ENCODE data around the gene TLR5. TPM values are rescaled to one million over a fixed set of nuclear protein-coding genes. Genes with fewer than 3 reads are reported as not detected.

Gene TLR5
- polyA plus RNA-seq, 1 of the 3 experiments (the other 2 are of a cell fraction): not detected

- no peak for DNase-seq
- H4K20me1 ChIP-seq (ENCODE audit: insufficient read depth): no peaks in the 10 kb centered on the region
- CTCF ChIA-PET: interaction anchor here (0.9 to 5.5 kb wide), 3 partner anchors 9 to 311 kb away, joined by 3 to 34 read pairs (median 6); partner anchors contain the start of gene TLR5
- H3F3A ChIP-seq (replicated peaks; ENCODE audit: insufficient read depth): no peaks in the 10 kb centered on the region
- no peak overlapping the region for H2AFZ ChIP-seq (ENCODE audit: low read depth)
- no peaks in the 10 kb centered on the region for H3K36me3 ChIP-seq (replicated peaks in 1 of 2; ENCODE audit: control insufficient read depth in 1 of 2, insufficient read depth in 2 of 2, low read length in 1 of 2)
- no peak overlapping the region for H3K4me2 ChIP-seq
- no peak overlapping the region for H3K9ac ChIP-seq
- TF ChIP-seq FOXM1 (IDR thresholded peaks at IDR 0.05; ENCODE audit: low read depth) (no peak), USF1 (IDR thresholded peaks at IDR 0.05; ENCODE audit: borderline replicate concordance, low read depth) (no peak), GATA2 (CRISPR knock-in tag; IDR thresholded peaks at IDR 0.05) (no peak), POLR2AphosphoS5 (IDR thresholded peaks at IDR 0.05; ENCODE audit: low read depth, low read length) (no peak), RXRA (IDR thresholded peaks at IDR 0.05; ENCODE audit: borderline replicate concordance, low read depth) (no peak), EZH2phosphoT487 (IDR thresholded peaks at IDR 0.05; ENCODE audit: borderline replicate concordance, low read depth) (no peak), FOXJ3 (CRISPR knock-in tag; IDR thresholded peaks at IDR 0.05) (no peak), CHD2 (IDR thresholded peaks at IDR 0.05; ENCODE audit: low read length, partially characterized antibody) (no peak), ELF1 (IDR thresholded peaks at IDR 0.05) (no peak), RCOR1 (IDR thresholded peaks at IDR 0.05; ENCODE audit: low read length) (no peak), RFX5 (IDR thresholded peaks at IDR 0.05; ENCODE audit: low read length) (no peak), ZBTB33 (IDR thresholded peaks at IDR 0.05; ENCODE audit: borderline replicate concordance, low read depth) (no peak), JUND (IDR thresholded peaks at IDR 0.05) (no peak), EP300 (IDR thresholded peaks at IDR 0.05; ENCODE audit: borderline replicate concordance in 1 of 2, low read depth in 1 of 2, low read length in 1 of 2) (no peak), USF2 (IDR thresholded peaks at IDR 0.05; ENCODE audit: borderline replicate concordance, low read depth, low read length) (no peak), NFIC (IDR thresholded peaks at IDR 0.05; ENCODE audit: borderline replicate concordance) (no peak), GABPA (IDR thresholded peaks at IDR 0.05; ENCODE audit: low read depth) (no peak), CTCF (IDR thresholded peaks at IDR 0.05) (no peak)
- no peak overlapping the region for H3K27ac ChIP-seq (ENCODE audit: low read depth in 2 of 2, low read length in 1 of 2)
- H3K9me2 ChIP-seq: no peaks in the 10 kb centered on the region
- POLR2A ChIA-PET: no interaction called here
- H3K9me3 ChIP-seq: no peaks in the 10 kb centered on the region
- H3K27me3 ChIP-seq (ENCODE audit: insufficient read depth): peaks cover 4% of the 10 kb centered on the region; the same call in 1 of the 2 replicates
- H3K4me3 ChIP-seq (ENCODE audit: low read depth in 2 of 2, low read length in 1 of 2): no peak overlapping the region
- H3K79me2 ChIP-seq (ENCODE audit: insufficient read depth): no peaks in the 10 kb centered on the region
- 62% methylated on average over 4 of the region's 4 CpGs for WGBS (ENCODE audit: low lambda C conversion rate)
- H3K4me1 ChIP-seq (ENCODE audit: control insufficient read depth in 1 of 2, insufficient read depth in 2 of 2, low read depth in 1 of 2, low read length in 1 of 2): no peaks in the 10 kb centered on the region; a peak in 1 of 4 replicates
These were observed 9.4 kb upstream of the TLR5 start for GRCh38 chr1:223152399-223152798.
